ENCODE data around the gene NRG2. TPM values are rescaled to one million over a fixed set of nuclear protein-coding genes. Genes with fewer than 3 reads are reported as not detected.

Gene NRG2
- total RNA-seq, 2 experiments from 2014 or later = 0.08 to 0.17 TPM

- intact Hi-C loops (cut with DNase I, micrococcal nuclease) = no loop called here
Observed at GRCh38 chr5:139797335-139797734, 245.8 kb downstream of the NRG2 start.

More at GRCh38 chr5:139797335-139797734, 245.8 kb downstream of the NRG2 start:
- Mint-ChIP-seq H3K4me3 (no peak overlapping the region), H3K27me3 (peaks cover 88% of the 10 kb centered on the region), H3K27ac (no peak overlapping the region), H3K4me1 (ENCODE audit: low read depth) (peaks cover 13% of the 10 kb centered on the region), H3K9me3 (no peaks in the 10 kb centered on the region), H3K36me3 (ENCODE audit: low read depth) (no peaks in the 10 kb centered on the region)
- no peak for TF ChIP-seq CTCF (IDR thresholded peaks at IDR 0.05)
- Histone ChIP-seq H3K27me3 (ENCODE audit: control insufficient read depth in 1 of 2, insufficient read depth in 2 of 2, low read length in 2 of 2) (peaks cover 50 to 61% of the 10 kb centered on the region in 2 experiments), H3K9me3 (ENCODE audit: control insufficient read depth in 1 of 2, insufficient read depth in 1 of 2, low read length in 2 of 2) (peaks cover 0 to 9% of the 10 kb centered on the region in 2 experiments), H3K27ac (ENCODE audit: low read depth in 1 of 2, low read length in 2 of 2) (no peak overlapping the region), H3K36me3 (ENCODE audit: insufficient read depth, low read length) (no peaks in the 10 kb centered on the region), H3K4me1 (ENCODE audit: insufficient read depth, low read length) (peaks cover 15% of the 10 kb centered on the region), H3K4me3 (ENCODE audit: low read length) (no peak overlapping the region)
- no peak for DNase-seq
- ATAC-seq (ENCODE audit: poor library complexity) = no peak
- CTCF ChIA-PET = interaction anchor here (0.8 to 1.0 kb wide), 2 partner anchors 10 to 22 kb away, joined by 3 read pairs; no protein-coding TSS in a partner anchor
- POLR2A ChIA-PET = no interaction called here

Other genes starting within 250 kb of the NRG2 start
- under 1 TPM in 1 of 2 experiments, not detected in 1; 0.08 TPM for gene PSD2, start 247.5 kb downstream of the NRG2 start, total RNA-seq
- gene PURA, start 70.8 kb upstream of the NRG2 start, total RNA-seq = 1 to 10 TPM; 7.0 to 7.9 TPM
- 1 to 10 TPM; 1.5 TPM for gene IGIP, start 82.6 kb upstream of the NRG2 start, total RNA-seq
- gene CYSTM1, start 131.9 kb upstream of the NRG2 start, total RNA-seq = 1 to 10 TPM; 7.2 to 7.4 TPM